Measurements from ENCODE around the gene SLC35B2.

Gene SLC35B2

DNA sequence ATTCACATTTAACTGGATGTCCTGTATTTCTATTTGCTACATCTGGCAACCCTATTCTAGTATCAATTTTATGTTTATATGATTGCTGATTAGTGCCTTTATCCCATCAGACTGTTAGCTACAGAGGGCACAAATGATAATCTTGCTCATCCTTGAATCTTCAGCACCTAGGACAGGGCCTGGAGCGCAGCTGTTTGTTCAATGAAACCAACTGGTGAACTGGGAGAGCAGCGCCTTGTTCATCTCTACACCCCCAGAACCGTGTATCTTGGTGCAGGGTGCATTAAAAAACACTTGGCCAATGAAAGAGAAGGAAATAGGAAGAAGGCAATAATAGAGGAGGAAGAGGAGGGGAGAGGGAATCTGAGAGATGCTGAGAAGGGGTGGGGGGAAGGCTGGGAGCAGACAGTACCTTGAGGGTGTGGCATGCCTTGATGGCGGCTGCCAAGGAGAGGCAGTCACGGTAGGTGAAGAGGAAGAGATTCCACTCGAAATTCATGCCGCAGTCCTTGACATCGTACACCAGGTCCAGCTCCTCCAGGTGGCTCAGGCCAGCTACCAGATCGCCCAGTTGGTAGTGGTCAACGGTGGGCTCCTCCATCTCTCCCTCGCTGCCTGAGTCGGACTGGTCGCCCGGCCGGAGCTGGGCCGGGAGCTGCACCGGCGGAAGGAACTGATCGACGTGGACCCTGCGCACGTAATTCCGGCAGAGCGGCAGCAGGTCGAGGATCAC is 28.4 kb upstream of the SLC35B2 start:
- DNase-seq (ENCODE audit: low read depth in 2 of 2), result no peak

DNA sequence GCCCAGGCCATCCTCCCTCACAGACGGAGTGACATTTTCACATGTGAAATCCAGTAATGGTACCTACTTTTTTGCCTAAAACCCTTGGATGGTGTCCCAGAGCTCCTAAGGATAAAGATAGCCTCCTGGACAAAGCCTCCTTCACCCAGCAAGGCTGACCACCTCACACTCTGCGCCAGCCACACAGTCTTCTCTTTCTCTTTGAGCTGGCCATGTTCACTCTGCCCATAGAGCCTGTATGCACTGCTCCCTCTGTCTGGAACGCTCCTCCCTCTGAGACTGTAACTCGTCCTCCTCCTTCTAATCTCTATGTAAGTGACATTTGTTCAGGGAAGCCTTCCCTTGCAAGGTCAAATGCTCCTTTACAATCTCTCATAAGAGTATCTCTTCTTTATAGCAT is 27.5 kb upstream of the SLC35B2 start:
- DNase-seq (ENCODE audit: low read depth in 2 of 2), result no peak

DNA sequence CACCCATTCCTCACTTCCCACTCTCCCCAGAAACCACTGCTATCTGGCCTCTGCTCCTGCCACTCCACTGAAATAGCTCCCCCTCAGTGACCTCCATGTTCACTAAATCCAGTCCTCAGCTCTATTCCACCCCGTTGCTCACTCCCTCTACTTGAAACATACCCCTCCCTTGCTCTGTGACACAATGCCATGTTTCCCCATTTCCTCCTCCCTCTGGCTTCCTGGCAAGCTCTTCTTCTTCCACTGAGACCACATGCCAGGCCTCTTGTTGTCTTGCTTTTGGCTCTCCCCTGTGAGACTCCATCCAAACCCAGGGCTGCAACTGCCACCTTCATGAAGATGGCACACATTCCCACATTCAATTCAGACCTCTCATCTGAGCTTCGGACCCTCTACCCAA is 26.8 kb upstream of the SLC35B2 start:
- DNase-seq (ENCODE audit: low read depth in 2 of 2), result no peak

DNA sequence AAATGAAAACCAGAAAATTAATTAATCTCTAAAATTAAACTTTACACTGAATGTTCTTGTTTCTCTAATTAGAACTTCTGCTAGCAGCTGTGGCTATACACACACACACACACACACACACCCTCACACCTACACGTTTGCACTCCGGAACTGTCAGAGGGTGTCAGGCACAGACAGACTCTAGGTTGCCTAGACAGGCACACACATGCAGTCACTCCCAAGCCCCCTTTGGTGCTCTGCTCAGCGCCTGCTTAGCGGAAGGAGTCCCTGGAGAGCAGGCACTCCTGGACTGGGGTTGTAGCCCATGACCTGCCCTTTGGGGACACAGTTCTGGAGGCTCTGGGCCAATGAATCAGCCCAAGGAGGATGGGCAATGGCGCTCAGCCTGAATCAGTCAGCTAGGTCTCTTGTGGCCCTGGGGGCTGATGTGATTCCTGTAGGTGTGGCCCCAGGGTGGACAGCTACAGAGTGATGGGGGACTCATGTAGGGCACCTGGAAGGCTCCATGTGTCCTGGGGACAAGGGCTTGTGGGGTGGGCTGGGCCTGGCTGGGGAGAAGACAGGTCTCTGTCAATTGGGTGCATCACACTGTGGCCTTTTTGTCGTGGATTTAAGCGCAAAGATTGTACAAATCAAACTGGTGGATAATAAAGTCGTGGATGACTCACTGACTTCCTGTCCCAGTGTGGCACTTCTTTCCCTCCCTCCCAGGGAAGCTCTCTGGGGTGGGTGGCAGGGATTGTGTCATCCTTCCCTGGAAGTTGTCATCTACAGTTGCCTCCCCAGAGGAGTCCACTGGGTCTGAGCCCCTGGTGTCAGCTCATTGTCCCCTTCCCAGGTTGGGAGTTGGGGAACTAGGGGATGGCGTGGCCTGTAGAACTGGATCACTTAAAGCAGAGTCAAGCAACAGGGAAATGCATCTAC is 21.7 kb upstream of the SLC35B2 start:
- no peak for DNase-seq (ENCODE audit: low read depth in 2 of 2)

DNA sequence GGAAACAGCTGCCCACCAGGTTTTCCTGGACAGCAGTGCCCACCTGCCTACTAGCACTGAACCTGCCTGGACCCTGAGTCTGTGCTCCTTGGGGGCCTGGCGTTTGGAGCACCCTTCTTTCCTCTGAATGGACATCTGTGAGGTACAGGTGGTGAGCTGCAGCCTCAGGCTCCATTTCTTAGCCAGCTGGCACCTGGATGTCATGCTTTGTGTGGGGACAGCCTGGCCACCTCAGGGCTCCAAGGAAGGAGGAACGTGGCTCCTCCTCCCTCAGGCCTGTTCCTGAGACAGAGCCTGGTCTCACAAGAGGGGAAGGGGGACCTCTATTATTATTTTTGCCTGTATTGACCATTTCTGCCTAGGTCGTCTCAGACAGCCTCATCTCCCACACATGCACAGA is 21.0 kb upstream of the SLC35B2 start:
- DNase-seq (ENCODE audit: low read depth in 2 of 2), result no peak

DNA sequence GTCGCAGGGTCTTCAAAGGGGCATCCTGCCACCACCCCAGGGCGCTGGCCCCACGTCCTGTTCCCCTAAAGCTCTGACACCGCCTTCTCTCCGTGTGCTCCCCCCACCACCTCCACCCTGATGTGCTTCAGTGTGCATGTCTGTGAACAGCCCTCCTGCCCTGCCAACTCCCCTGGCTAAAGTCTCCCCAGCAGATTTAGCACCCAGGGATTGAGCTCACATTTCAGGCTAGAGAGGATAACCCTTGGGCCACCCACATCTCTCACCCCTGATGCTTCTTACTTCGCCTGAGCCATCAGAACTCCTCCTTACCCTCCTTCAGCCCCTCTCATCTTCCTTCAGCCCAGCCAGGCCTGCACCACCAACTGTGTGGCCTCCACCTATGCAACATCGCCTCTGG is 20.4 kb upstream of the SLC35B2 start:
- no peak for DNase-seq (ENCODE audit: low read depth in 2 of 2)

DNA sequence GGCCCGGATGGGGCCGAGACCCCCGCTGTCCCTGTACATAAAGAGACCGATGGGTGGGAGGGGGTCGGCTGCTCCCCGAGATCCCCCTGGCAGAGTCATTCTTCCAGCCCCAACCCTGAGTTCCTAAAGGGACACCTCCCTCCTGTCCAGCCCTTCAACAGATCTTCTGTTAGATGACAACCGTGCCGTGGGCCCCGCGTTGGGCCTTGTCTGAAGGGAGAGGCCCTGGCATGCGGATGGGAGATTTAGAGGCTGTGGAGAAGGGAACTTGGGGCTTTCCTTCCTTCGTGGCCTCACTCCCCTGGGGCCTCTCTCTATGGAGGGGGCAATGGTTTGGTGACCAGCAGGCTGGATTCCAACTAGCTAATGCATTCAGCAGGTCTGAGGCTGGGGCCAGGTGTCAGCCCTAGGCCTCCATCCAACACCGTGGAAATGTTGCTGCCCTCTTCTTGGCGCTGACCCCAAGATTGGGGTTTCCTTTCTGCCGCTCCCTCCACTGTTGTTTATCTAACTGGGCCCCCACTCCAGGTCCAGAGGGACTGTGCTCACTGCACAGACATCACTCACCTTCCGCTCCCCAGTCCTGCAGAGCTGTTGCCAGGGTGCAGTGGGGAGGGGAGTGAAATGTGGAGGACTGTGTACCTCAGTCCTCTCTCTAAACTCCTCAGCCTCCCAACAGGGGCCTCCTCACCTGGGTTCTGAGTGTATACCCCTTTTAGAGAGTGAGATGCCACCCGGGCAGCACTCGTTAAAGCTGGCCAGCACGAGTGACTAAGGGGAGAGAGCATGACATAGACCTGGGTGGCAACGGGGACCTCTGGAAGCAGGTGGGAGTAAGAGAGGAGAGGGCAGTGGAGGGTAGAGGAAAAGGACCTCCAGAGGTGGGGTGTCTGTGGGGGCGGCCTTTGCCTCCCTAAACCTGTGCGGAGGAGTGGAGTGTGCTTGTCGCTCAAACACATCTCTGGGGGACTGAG is 19.6 kb upstream of the SLC35B2 start:
- DNase-seq (ENCODE audit: low read depth in 2 of 2), result no peak

DNA sequence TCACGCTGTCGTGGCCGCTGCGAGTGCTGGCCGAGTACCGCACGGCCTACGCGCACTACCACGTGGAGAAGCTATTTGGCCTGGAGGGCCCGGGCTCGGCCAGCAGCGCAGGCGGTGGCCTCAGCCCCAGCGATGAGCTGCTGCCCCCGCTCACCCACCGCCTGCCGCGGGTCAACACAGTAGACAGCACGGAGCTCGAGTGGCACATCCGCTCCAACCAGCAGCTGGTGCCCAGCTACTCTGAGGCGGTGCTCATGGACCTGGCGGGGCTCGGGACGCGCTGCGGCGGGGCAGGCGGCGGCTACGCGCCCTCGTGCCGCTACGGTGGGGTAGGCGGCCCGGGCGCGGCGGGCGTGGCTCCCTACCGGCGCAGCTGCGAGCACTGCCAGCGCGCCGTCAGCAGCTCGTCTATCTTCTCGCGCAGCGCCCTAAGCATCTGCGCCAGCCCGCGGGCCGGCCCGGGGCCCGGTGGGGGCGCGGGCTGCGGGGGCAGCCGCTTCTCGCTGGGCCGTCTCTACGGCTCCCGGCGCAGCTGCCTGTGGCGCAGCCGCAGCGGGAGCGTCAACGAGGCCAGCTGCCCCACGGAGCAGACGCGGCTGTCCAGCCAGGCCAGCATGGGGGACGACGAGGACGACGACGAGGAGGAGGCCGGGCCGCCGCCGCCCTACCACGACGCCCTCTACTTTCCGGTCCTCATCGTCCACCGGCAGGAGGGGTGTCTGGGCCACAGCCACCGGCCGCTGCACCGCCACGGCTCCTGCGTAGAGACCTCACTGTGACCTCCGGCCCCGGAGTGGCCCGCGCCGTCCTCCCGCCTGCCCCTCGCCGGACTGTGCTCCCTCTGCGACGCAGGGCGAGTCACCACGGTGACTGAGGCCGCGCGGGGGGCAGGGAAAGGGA is 18.7 kb upstream of the SLC35B2 start:
- no peak for DNase-seq (ENCODE audit: low read depth in 2 of 2)

DNA sequence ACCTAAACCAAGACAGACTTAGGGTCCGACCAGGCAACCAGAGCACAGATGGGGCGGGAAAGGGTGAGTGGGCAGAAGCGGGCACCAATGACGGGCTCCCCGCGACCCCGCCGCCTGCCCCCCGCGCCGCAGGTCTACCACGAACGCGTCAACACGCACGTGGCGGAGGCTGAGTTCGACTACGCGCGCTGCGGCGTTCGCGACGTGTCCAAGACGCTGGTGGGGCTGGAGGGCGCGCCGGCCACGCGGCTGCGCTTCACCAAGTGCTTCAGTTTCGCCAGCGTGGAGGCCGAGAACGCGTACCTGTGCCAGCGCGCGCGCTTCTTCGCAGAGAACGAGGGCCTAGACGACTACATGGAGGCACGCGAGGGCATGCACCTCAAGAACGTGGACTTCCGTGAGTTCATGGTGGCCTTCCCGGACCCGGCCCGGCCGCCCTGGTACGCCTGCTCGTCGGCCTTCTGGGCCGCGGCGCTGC is 18.0 kb upstream of the SLC35B2 start:
- DNase-seq (ENCODE audit: low read depth in 2 of 2), result no peak

DNA sequence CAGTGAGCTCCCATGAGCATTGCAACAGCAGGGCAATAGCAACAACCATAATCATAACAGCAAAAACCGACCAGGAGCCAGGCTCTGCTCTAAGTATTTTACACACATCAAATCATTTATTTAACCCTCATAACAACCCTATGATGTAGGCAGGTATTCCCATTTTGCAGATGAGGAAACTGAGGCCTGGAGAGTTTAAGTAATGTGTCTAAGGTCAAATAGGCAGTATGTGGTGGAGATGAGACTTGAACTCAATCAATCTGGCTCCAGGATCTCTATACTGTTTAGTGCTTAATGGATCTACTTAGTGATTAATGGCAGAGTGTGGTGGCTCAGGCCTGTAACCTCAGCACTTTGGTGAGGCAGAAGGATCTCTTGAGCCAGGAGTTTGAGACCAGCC is 16.3 kb upstream of the SLC35B2 start:
- DNase-seq (ENCODE audit: low read depth in 2 of 2), result no peak

DNA sequence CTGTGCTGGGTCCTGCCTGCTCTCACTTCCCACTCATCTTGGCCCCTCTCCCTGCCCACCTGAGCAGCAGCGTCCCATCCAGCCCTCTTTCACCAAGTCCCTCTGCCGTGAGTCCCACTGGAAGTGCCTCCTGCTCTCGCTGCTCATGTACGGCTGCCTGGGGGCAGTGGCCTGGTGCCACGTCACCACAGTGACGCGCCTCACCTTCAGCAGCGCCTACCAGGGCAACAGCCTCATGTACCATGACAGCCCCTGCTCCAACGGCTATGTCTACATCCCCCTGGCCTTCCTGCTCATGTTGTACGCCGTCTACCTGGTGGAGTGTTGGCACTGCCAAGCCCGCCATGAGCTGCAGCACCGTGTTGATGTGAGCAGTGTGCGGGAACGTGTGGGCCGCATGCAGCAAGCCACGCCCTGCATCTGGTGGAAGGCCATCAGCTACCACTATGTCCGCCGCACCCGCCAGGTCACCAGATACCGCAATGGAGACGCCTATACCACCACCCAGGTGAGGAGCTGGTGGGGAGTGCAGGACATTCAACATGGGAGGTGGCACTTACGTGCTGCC is 15.8 kb upstream of the SLC35B2 start:
- DNase-seq (ENCODE audit: low read depth in 2 of 2), result no peak

DNA sequence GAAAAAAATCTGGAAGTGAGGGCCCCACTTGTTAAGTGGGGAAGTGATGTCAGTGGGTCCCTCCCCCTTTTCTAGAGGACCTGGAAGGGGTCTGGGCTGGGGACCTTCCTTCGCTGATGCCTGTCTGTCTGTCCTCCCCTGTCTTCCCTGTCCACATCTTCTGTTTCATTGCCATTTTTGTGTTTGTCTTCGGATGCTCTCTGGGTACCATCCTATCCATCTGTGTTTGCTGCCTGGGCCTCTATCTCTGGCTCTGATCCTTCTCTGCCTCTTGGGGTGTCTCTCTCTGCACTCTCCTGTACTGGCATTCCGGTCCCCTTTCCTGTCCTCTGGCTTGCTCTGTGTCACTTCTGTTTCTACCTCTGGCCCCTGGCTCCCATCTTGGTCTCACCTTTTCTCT is 15.2 kb upstream of the SLC35B2 start:
- no peak for DNase-seq (ENCODE audit: low read depth in 2 of 2)

DNA sequence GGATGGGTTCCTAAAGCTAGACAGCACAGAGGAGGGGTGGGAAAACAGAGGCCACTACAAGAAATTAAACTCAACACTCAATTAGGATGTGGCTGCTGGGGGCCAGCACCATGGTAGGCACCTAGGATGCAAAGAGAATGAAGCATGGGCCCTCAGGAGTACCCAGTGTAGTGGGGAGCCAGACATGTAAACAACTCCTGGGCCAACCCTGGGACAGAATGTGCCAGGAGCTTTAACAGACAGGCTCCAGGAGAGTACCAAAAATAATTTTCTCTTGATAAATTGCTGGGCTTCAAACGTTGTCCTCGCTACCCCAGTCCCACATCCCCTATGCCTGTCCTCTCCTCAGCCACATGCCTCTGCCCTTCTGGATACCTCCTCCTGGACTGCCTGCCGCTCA is 14.6 kb upstream of the SLC35B2 start:
- no peak for DNase-seq (ENCODE audit: low read depth in 2 of 2)

DNA sequence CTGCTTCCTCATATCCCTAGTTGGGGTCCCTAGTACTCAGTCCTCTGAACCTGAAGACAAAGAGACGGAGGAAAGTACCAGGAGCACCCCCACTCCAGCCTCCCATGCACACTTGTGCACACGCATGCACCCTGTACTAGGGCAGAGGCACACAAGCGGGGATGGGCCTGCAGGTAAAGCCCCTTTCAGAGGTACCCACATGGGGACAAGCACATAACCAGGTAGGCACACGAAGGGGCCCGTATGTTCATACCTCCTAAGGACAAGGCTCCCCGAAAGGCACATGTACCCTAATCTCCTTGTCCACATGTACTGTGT is 14.0 kb upstream of the SLC35B2 start:
- no peak for DNase-seq (ENCODE audit: low read depth in 2 of 2)

DNA sequence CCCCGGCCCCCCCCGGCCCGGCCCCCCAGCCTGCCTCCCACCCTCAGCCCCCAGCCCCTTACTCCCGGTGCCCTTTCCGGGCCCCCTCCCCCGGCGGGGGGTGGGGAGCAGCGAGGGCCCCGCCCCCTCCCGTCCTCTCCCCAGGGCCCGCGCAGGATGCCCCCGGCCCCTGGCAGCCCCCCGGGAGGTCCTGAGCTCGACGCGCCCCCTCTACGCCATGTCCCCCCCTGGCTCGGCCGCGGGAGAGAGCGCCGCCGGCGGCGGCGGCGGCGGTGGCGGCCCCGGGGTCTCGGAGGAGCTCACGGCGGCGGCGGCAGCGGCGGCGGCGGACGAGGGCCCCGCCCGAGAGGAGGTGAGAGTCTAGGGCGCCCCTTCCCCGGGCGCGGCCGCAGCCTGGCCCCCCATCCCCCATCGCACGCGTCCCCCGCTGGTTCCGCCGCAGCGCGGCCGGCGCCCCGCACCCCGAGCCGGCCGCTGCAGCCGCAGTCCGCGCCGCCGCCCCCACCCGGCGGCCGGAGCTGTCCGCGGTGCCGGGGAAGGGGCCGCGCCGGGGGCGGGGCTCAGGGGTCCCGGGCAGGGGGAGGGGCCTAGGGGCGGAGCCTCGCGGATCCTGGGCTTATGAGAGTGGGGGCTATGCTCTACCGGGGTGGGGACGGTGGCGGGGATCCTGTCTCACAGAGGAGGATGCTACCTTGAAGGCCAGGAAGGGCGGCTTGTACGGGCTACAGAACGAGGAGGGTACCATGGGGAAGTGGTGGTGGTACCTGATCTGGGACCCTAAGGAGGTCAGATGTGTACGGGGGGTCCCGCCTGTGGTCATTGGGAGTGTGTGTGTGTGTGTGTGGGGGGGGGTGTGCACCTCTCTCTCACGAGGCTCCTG is 13.4 kb upstream of the SLC35B2 start:
- no peak for DNase-seq (ENCODE audit: low read depth in 2 of 2)

DNA sequence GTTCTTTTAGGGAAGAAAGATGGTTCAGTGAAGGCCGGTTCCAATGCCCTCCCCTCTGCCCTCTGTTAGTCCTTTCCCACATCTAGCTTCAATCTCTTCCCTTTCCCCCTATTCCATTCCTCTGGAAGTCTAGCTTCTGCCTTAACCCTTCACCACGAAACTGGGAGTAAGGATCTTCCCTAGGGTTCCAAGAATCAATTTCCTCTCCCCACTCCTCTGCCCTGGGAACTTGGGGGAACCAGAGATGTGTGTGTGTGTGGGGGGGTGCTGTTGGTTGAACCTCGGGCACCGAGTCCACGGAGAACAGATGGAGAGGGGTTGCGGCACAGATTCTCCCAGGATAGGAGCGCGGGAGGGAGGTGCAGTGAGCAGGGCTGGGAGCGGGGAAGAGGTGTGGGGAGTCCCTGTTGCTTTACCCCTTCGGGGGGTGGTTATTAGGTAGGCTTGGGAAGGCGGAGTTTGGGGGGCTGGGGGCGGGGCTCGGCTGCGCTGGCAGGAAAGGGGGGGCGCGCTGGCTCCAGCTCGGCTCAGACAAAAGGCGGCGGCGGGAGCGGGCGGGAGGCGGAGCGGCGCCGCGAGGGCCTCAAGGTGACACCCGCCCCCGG is 12.7 kb upstream of the SLC35B2 start, which contains the start of gene TMEM151B:
TMEM151B (plus strand) TSS at position 530 of the 605 bp plus-strand sequence. CDS start 293 bp downstream, outside the sequence.
- no peak for DNase-seq (ENCODE audit: low read depth in 2 of 2)

DNA sequence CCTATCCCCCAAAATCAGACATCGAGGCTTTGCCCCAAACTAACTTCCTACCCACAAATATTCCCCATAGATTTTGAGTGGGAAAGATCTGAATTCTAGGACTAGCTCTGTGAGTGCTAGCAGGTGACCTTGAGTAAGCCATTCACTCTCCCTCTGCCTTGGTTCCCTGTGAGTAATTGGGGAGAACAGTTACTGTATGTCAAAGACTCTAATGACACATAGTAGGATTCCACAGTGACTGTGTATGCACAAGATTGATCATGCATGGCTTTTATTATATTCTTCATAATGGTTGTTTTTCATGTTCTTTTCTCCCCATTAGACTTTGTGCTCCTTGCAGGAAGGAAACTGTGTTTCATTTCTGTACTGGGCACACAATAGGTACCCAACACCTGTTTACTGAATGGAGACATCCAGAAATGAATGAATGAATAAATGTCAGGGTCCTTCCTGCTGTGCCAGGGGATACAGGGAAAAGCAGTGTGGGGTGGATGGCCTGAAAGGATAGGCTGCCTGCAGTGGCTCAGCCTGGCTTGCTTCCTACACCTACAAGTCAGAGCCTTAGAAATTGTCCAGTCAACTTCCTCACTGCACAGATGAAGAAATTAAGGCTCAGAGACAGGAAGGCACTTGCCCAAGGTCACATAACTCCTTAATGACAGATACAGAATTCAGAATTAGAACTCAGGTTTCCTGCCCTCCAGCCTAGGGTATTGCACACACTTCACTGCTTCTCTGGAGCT is 12.0 kb upstream of the SLC35B2 start:
- no peak for DNase-seq (ENCODE audit: low read depth in 2 of 2)

DNA sequence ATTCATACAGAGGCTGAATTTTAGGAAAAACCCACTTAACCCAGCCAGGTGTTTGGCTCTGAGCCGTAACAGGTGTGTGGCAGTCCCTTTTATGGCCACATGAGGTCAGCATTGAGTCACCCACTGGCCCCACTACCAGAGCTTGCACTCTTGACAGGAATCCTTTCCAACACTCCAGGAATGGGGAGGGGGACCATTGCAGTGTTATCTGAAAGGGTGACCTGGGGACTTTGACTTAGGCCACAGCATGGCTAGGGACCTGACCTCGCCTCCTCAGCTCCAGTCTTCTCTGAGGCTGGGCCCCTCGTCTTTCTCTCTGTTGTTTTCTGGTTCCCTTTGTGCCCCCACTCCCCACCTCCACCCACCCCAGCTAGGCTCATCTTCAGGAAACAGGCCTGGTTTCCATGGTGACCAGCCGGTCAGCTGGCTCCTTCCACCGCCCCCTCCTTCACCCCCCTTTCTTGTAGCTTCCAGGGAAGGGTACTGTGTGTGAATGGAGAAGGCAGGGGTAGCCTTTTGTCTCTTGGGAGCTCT is 10.8 kb upstream of the SLC35B2 start:
- peak in 1 of 2 donors; percentile 60 for DNase-seq (ENCODE audit: low read depth in 2 of 2)

Data from stimulated activated CD4-positive, alpha-beta T cell treated with anti-CD3 and anti-CD28 coated beads, Interleukin-1b, Interleukin-23, amount 100 ng/mL, for 4 hours (primary cell).